Jurkat, Clone E6-1 (cell line): Measurements from ENCODE around the gene UTS2B.

Experiments used
- DNase-seq: peaks from one replicate; pipeline ENCODE4 v3.0.0-alpha.2; 2011; ENCODE audit warnings: low read depth, low spot score
- H3K4me3 ChIP-seq: 2 replicates; pipeline ENCODE4 v1.5.1; 2011; ENCODE audit warnings: mild to moderate bottlenecking, low read length, control low read depth, moderate library complexity

Gene UTS2B

GRCh38 chr3:191355406-191355805, 25.1 kb upstream of the UTS2B start:
- DNase-seq: no peak
- no peak overlapping the region for H3K4me3 ChIP-seq

GRCh38 chr3:191353022-191353777, 22.9 kb upstream of the UTS2B start:
- DNase-seq: no peak
- H3K4me3 ChIP-seq: no peak overlapping the region

GRCh38 chr3:191352014-191352413, 21.7 kb upstream of the UTS2B start:
- H3K4me3 ChIP-seq: no peak overlapping the region
- no peak for DNase-seq

- H3K4me3 ChIP-seq: no peak overlapping the region
- DNase-seq: no peak
Observed at GRCh38 chr3:191350396-191351090, 20.2 kb upstream of the UTS2B start.

- no peak overlapping the region for H3K4me3 ChIP-seq
- DNase-seq: no peak
Observed at GRCh38 chr3:191348098-191348497, 17.8 kb upstream of the UTS2B start.

GRCh38 chr3:191347228-191347627, 16.9 kb upstream of the UTS2B start:
- H3K4me3 ChIP-seq: no peak overlapping the region
- DNase-seq: no peak

- DNase-seq: no peak
Observed at GRCh38 chr3:191345334-191345733, 15.0 kb upstream of the UTS2B start.

GRCh38 chr3:191343913-191344312, 13.6 kb upstream of the UTS2B start:
- H3K4me3 ChIP-seq: no peak overlapping the region
- no peak for DNase-seq

More at GRCh38 chr3:191345334-191345733, 15.0 kb upstream of the UTS2B start:
- H3K4me3 ChIP-seq: no peak overlapping the region

GRCh38 chr3:191343115-191343514, 12.8 kb upstream of the UTS2B start:
- no peak for DNase-seq
- H3K4me3 ChIP-seq: no peak overlapping the region

- H3K4me3 ChIP-seq: no peak overlapping the region
- DNase-seq: no peak
Observed at GRCh38 chr3:191342411-191342810, 12.1 kb upstream of the UTS2B start.

- DNase-seq: no peak
- H3K4me3 ChIP-seq: no peak overlapping the region
Observed at GRCh38 chr3:191342006-191342405, 11.7 kb upstream of the UTS2B start.

GRCh38 chr3:191340966-191341365, 10.6 kb upstream of the UTS2B start:
- no peak overlapping the region for H3K4me3 ChIP-seq
- no peak for DNase-seq

GRCh38 chr3:191340351-191340750, 10.0 kb upstream of the UTS2B start:
- no peak for DNase-seq

GRCh38 chr3:191339316-191339917, 9.1 kb upstream of the UTS2B start:
- no peak for DNase-seq
- no peak overlapping the region for H3K4me3 ChIP-seq

More at GRCh38 chr3:191340351-191340750, 10.0 kb upstream of the UTS2B start:
- H3K4me3 ChIP-seq: no peak overlapping the region

GRCh38 chr3:191338177-191338488, 7.8 kb upstream of the UTS2B start:
- no peak overlapping the region for H3K4me3 ChIP-seq
- no peak for DNase-seq

GRCh38 chr3:191336833-191337232, 6.5 kb upstream of the UTS2B start:
- DNase-seq: no peak
- no peak overlapping the region for H3K4me3 ChIP-seq

- DNase-seq: no peak
- H3K4me3 ChIP-seq: no peak overlapping the region
Observed at GRCh38 chr3:191334346-191334893, 4.1 kb upstream of the UTS2B start.

- DNase-seq: no peak
- H3K4me3 ChIP-seq: no peak overlapping the region
Observed at GRCh38 chr3:191333298-191333880, 3.1 kb upstream of the UTS2B start.

- no peak for DNase-seq
- no peak overlapping the region for H3K4me3 ChIP-seq
Observed at GRCh38 chr3:191331388-191331787, 1.1 kb upstream of the UTS2B start.

GRCh38 chr3:191330530-191331048, 263 bp upstream of the UTS2B start:
- no peak overlapping the region for H3K4me3 ChIP-seq
- no peak for DNase-seq
